ENCODE data around the gene EMP2.

EMP2 gene

GRCh38 chr16:10501016-10501607 is 79.3 kb downstream of the EMP2 start:
- Mint-ChIP-seq H3K9me3 (peaks cover 7 to 16% of the 10 kb centered on the region in 2 donors), H3K4me1 (peaks cover 28 to 49% of the 10 kb centered on the region in 2 donors), H3K36me3 (peaks cover 29 to 36% of the 10 kb centered on the region in 2 donors), H3K27ac (no peak overlapping the region), H3K27me3 (no peaks in the 10 kb centered on the region), H3K4me3 (no peak overlapping the region)
- ATAC-seq (replicated peaks) (peak; percentile 68 to 81), DNase-seq (no peak)

GRCh38 chr16:10500582-10500981 is 79.8 kb downstream of the EMP2 start:
- H3K27ac Mint-ChIP-seq = no peak overlapping the region
- no peaks in the 10 kb centered on the region for H3K27me3 Mint-ChIP-seq
- no peak for ATAC-seq (replicated peaks)
- no peak for DNase-seq
- H3K36me3 Mint-ChIP-seq = peaks cover 29 to 34% of the 10 kb centered on the region in 2 donors
- H3K4me1 Mint-ChIP-seq = peaks cover 28 to 49% of the 10 kb centered on the region in 2 donors
- H3K4me3 Mint-ChIP-seq = no peak overlapping the region
- peaks cover 7 to 18% of the 10 kb centered on the region in 2 donors for H3K9me3 Mint-ChIP-seq

GRCh38 chr16:10497132-10498101 is 83.0 kb downstream of the EMP2 start:
- Mint-ChIP-seq H3K4me3 (no peak overlapping the region), H3K9me3 (peaks cover 13 to 20% of the 10 kb centered on the region in 2 donors), H3K36me3 (peaks cover 32 to 37% of the 10 kb centered on the region in 2 donors), H3K27ac (peak overlapping the region; percentile 26), H3K27me3 (no peaks in the 10 kb centered on the region), H3K4me1 (peaks cover 20 to 33% of the 10 kb centered on the region in 2 donors)
- ATAC-seq (replicated peaks) = no peak
- DNase-seq = no peak

- H3K4me3 Mint-ChIP-seq = no peak overlapping the region
- ATAC-seq (replicated peaks) (no peak), DNase-seq (no peak)
- no peaks in the 10 kb centered on the region for H3K27me3 Mint-ChIP-seq
- peaks cover 13 to 20% of the 10 kb centered on the region in 2 donors for H3K9me3 Mint-ChIP-seq
- H3K36me3 Mint-ChIP-seq = peaks cover 22 to 31% of the 10 kb centered on the region in 2 donors
- peak overlapping the region; percentile 53 for H3K27ac Mint-ChIP-seq
- peaks cover 7 to 9% of the 10 kb centered on the region in 2 donors for H3K4me1 Mint-ChIP-seq
Measured at GRCh38 chr16:10495031-10495345, 85.4 kb downstream of the EMP2 start.

GRCh38 chr16:10494343-10495030 is 85.9 kb downstream of the EMP2 start:
- peaks cover 13 to 20% of the 10 kb centered on the region in 2 donors for H3K9me3 Mint-ChIP-seq
- ATAC-seq (replicated peaks) = peak; percentile 86 to 93

GRCh38 chr16:10493276-10493675 is 87.1 kb downstream of the EMP2 start:
- H3K4me3 Mint-ChIP-seq = no peak overlapping the region
- peaks cover 22 to 31% of the 10 kb centered on the region in 2 donors for H3K36me3 Mint-ChIP-seq
- peaks cover 13 to 20% of the 10 kb centered on the region in 2 donors for H3K9me3 Mint-ChIP-seq
- ATAC-seq (replicated peaks) = no peak
- no peaks in the 10 kb centered on the region for H3K27me3 Mint-ChIP-seq
- peaks cover 7 to 9% of the 10 kb centered on the region in 2 donors for H3K4me1 Mint-ChIP-seq
- no peak for DNase-seq
- no peak overlapping the region for H3K27ac Mint-ChIP-seq

More at GRCh38 chr16:10494343-10495030, 85.9 kb downstream of the EMP2 start:
- H3K36me3 Mint-ChIP-seq = peaks cover 22 to 31% of the 10 kb centered on the region in 2 donors
- H3K27me3 Mint-ChIP-seq = no peaks in the 10 kb centered on the region
- peaks cover 7 to 9% of the 10 kb centered on the region in 2 donors for H3K4me1 Mint-ChIP-seq
- no peak for DNase-seq
- peak overlapping the region in 1 of 2 donors; percentile 5 for H3K4me3 Mint-ChIP-seq
- H3K27ac Mint-ChIP-seq = peak overlapping the region; percentile 53

- DNase-seq (no peak), ATAC-seq (replicated peaks) (no peak)
- Mint-ChIP-seq H3K4me1 (peaks cover 16 to 19% of the 10 kb centered on the region in 2 donors), H3K9me3 (peaks cover 13 to 17% of the 10 kb centered on the region in 2 donors), H3K36me3 (peaks cover 18 to 24% of the 10 kb centered on the region in 2 donors), H3K27ac (no peak overlapping the region), H3K27me3 (no peaks in the 10 kb centered on the region), H3K4me3 (no peak overlapping the region)
Measured at GRCh38 chr16:10490141-10490540, 90.3 kb downstream of the EMP2 start.

- peak overlapping the region; percentile 10 to 17 for H3K4me3 Mint-ChIP-seq
- H3K4me1 Mint-ChIP-seq = peaks cover 12 to 13% of the 10 kb centered on the region in 2 donors
- ATAC-seq (replicated peaks) (peak; percentile 73 to 84), DNase-seq (no peak)
- H3K27me3 Mint-ChIP-seq = no peaks in the 10 kb centered on the region
- peaks cover 8 to 10% of the 10 kb centered on the region in 2 donors for H3K9me3 Mint-ChIP-seq
- peaks cover 31 to 34% of the 10 kb centered on the region in 2 donors for H3K36me3 Mint-ChIP-seq
- H3K27ac Mint-ChIP-seq = peak overlapping the region; percentile 32
Measured at GRCh38 chr16:10485698-10486382, 94.6 kb downstream of the EMP2 start.

- Mint-ChIP-seq H3K27me3 (no peaks in the 10 kb centered on the region), H3K36me3 (peaks cover 34 to 37% of the 10 kb centered on the region in 2 donors), H3K9me3 (peaks cover 8 to 12% of the 10 kb centered on the region in 2 donors), H3K4me3 (no peak overlapping the region), H3K27ac (peak overlapping the region; percentile 9), H3K4me1 (peaks cover 12 to 13% of the 10 kb centered on the region in 2 donors)
- DNase-seq = no peak
- peak; percentile 16 to 39 for ATAC-seq (replicated peaks)
Measured at GRCh38 chr16:10485159-10485558, 95.2 kb downstream of the EMP2 start.

- Mint-ChIP-seq H3K27me3 (no peaks in the 10 kb centered on the region), H3K4me3 (no peak overlapping the region), H3K27ac (no peak overlapping the region), H3K4me1 (peaks cover 3% of the 10 kb centered on the region in 2 donors), H3K36me3 (peaks cover 36 to 55% of the 10 kb centered on the region in 2 donors), H3K9me3 (peaks cover 0 to 13% of the 10 kb centered on the region in 2 donors)
- DNase-seq = no peak
- no peak for ATAC-seq (replicated peaks)
Measured at GRCh38 chr16:10480151-10480550, 100.2 kb downstream of the EMP2 start.

All from stimulated activated naive B cell treated with anti-CD40 and anti-IgM and Interleukin-4, amounts not matched to agents 10 μg/mL and 1 μg/mL and 100 μg/mL, for 72 hours (primary cell).